ENCODE data around the gene SVIL.
"Not testable (repeated sequence)": the region's sequence is repeated elsewhere in the genome, so short reads cannot be mapped to it uniquely, and the experiment has no call there.

The SVIL gene

DNA sequence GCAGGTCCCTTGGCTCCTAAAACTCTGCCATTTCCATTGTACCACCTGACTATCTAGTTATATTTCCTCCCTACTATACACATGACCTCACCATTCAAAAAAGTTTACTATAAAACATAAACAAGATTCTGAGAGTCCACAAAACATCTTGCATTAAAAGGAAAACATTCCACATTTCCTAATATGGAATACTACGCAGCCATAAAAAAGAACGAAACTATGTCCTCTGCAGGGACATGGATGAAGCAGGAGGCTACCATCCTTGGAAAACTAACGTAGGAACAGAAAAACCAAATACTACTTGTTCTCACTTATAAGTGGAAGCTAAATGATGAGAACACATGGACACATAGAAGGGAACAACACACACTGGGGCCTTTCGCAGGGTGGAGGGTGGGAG lies 48.3 kb downstream of the SVIL start:
- Histone ChIP-seq H4K20me1 (ENCODE audit: insufficient read depth) (no peaks in the 10 kb centered on the region), H3K36me3 (ENCODE audit: insufficient read depth) (no peaks in the 10 kb centered on the region), H3K4me1 (ENCODE audit: low read depth, poor library complexity, severe bottlenecking) (peaks cover 12% of the 10 kb centered on the region), H3K4me3 (IDR thresholded peaks at IDR 0.05; ENCODE audit: insufficient read depth, low read depth, low read length) (no peak overlapping the region), H2AFZ (ENCODE audit: low read depth) (no peak overlapping the region), H3K27me3 (ENCODE audit: insufficient read depth, low read depth) (no peaks in the 10 kb centered on the region), H3K4me2 (no peak overlapping the region), H3K79me2 (ENCODE audit: insufficient read depth, low read depth) (no peaks in the 10 kb centered on the region), H3K27ac (no peak overlapping the region), H3K9ac (no peak overlapping the region)
- TF ChIP-seq, protein P1, sequence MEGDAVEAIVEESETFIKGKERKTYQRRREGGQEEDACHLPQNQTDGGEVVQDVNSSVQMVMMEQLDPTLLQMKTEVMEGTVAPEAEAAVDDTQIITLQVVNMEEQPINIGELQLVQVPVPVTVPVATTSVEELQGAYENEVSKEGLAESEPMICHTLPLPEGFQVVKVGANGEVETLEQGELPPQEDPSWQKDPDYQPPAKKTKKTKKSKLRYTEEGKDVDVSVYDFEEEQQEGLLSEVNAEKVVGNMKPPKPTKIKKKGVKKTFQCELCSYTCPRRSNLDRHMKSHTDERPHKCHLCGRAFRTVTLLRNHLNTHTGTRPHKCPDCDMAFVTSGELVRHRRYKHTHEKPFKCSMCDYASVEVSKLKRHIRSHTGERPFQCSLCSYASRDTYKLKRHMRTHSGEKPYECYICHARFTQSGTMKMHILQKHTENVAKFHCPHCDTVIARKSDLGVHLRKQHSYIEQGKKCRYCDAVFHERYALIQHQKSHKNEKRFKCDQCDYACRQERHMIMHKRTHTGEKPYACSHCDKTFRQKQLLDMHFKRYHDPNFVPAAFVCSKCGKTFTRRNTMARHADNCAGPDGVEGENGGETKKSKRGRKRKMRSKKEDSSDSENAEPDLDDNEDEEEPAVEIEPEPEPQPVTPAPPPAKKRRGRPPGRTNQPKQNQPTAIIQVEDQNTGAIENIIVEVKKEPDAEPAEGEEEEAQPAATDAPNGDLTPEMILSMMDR (conservative IDR thresholded peaks at IDR 0.05; ENCODE audit: low read depth, low read length): no peak

DNA sequence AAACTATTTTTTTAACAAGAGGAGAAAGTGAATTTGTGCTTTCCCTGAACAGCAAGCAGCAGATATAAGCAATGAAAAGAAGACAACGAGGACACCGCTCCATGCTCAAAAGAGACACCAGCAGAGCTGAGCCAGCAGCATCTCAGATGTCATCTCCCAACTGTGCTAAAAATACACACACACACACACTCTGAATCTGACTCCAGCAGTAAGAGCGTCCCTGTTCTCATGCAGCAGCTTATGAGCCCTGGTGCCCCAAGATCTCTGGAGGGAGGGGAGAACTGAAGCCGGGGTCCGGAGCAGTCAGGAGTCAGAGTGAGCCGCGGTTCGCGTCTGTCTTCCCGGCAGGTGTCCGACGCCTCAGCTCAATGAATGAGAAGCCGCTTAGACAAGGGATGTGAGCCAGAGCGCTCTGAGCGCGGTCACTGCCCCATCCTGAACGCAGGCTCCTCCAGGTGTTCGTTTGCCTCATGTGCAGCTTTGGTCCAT lies 49.2 kb downstream of the SVIL start:
- H4K20me1 ChIP-seq (ENCODE audit: insufficient read depth): no peaks in the 10 kb centered on the region
- H2AFZ ChIP-seq (ENCODE audit: low read depth): no peak overlapping the region
- H3K27ac ChIP-seq: no peak overlapping the region
- no peak overlapping the region for H3K4me2 ChIP-seq
- H3K79me2 ChIP-seq (ENCODE audit: insufficient read depth, low read depth): no peaks in the 10 kb centered on the region
- no peak overlapping the region for H3K9ac ChIP-seq
- peaks cover 4% of the 10 kb centered on the region for H3K4me1 ChIP-seq (ENCODE audit: low read depth, poor library complexity, severe bottlenecking)
- no peaks in the 10 kb centered on the region for H3K36me3 ChIP-seq (ENCODE audit: insufficient read depth)
- no peaks in the 10 kb centered on the region for H3K27me3 ChIP-seq (ENCODE audit: insufficient read depth, low read depth)
- no peak overlapping the region for H3K4me3 ChIP-seq (IDR thresholded peaks at IDR 0.05; ENCODE audit: insufficient read depth, low read depth, low read length)
- TF ChIP-seq, protein P1 (conservative IDR thresholded peaks at IDR 0.05; ENCODE audit: low read depth, low read length): no peak

DNA sequence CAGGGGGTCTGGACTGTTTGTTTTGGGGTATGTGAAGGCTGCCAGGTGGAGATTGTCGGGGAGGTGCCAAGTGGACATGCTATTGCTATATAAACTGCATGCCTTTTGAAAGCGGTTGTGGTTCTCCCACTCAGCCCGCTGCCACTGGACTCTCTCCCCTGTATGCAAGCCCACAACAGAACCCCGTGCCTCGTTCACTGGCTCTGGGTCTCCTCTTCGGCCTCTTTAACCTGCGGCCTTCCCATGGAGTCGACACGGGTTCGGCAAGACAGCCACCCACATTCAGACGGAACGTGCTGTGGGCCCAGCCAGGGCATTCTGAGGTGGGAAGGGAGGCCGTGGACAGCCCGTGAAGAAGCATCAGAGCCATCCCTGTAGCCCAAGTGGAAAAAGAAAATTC lies 50.3 kb downstream of the SVIL start:
- no peaks in the 10 kb centered on the region for H3K79me2 ChIP-seq (ENCODE audit: insufficient read depth, low read depth)

DNA sequence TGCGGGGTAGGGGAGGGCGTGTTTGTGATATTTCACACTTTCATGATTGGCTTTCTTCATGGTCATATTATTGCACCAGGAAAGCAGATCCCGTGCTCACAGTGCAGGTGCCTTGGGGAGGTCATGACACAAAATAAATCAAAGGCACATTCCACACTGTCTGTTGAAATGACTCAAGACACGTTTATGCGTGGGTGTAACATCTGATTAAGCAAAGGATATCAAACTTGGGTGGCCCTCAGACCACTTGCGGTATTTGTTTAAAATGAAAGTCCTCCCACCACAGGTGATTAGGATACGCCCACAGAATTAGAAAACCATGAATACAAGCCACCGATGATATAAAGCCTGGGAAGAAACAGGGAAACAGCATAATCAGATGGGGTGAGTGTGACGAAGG lies 51.1 kb downstream of the SVIL start:
- H3K4me2 ChIP-seq: no peak overlapping the region
- no peaks in the 10 kb centered on the region for H3K4me1 ChIP-seq (ENCODE audit: low read depth, poor library complexity, severe bottlenecking)
- H4K20me1 ChIP-seq (ENCODE audit: insufficient read depth): no peaks in the 10 kb centered on the region
- H3K9ac ChIP-seq: no peak overlapping the region
- no peaks in the 10 kb centered on the region for H3K36me3 ChIP-seq (ENCODE audit: insufficient read depth)
- H3K79me2 ChIP-seq (ENCODE audit: insufficient read depth, low read depth): no peaks in the 10 kb centered on the region
- TF ChIP-seq, protein P1 (conservative IDR thresholded peaks at IDR 0.05; ENCODE audit: low read depth, low read length): no peak
- H3K4me3 ChIP-seq (IDR thresholded peaks at IDR 0.05; ENCODE audit: insufficient read depth, low read depth, low read length): no peak overlapping the region
- H2AFZ ChIP-seq (ENCODE audit: low read depth): no peak overlapping the region
- no peaks in the 10 kb centered on the region for H3K27me3 ChIP-seq (ENCODE audit: insufficient read depth, low read depth)
- no peak overlapping the region for H3K27ac ChIP-seq

More for the DNA sequence above, 50.3 kb downstream of the SVIL start:
- H3K36me3 ChIP-seq (ENCODE audit: insufficient read depth): no peaks in the 10 kb centered on the region
- no peaks in the 10 kb centered on the region for H3K4me1 ChIP-seq (ENCODE audit: low read depth, poor library complexity, severe bottlenecking)
- no peak overlapping the region for H3K4me3 ChIP-seq (IDR thresholded peaks at IDR 0.05; ENCODE audit: insufficient read depth, low read depth, low read length)
- H3K27ac ChIP-seq: no peak overlapping the region
- TF ChIP-seq, protein P1 (conservative IDR thresholded peaks at IDR 0.05; ENCODE audit: low read depth, low read length): no peak
- H3K4me2 ChIP-seq: no peak overlapping the region
- H4K20me1 ChIP-seq (ENCODE audit: insufficient read depth): no peaks in the 10 kb centered on the region
- no peaks in the 10 kb centered on the region for H3K27me3 ChIP-seq (ENCODE audit: insufficient read depth, low read depth)
- H3K9ac ChIP-seq: no peak overlapping the region
- H2AFZ ChIP-seq (ENCODE audit: low read depth): no peak overlapping the region

DNA sequence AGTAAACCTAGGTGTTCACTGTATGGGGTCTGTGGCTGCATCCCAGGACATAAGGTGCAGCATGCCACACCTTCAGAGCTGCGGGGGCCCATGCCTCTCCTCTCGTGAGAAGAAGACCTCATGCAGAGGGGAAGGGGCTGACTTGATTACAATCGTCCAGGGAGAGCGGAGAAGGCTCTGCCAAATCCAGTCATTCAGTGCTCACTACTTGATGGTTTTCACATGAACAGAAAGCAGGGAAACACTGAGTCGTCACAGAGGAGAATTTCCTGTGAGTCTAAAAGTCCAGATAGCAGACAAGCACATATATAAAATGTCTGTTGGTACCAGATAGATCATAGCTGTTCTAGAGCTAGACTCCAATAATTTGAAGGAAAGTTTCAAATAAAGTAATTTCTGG lies 52.0 kb downstream of the SVIL start:
- H2AFZ ChIP-seq (ENCODE audit: low read depth); H3K36me3 ChIP-seq (ENCODE audit: insufficient read depth); H3K4me1 ChIP-seq (ENCODE audit: low read depth, poor library complexity, severe bottlenecking); H3K27me3 ChIP-seq (ENCODE audit: insufficient read depth, low read depth); H4K20me1 ChIP-seq (ENCODE audit: insufficient read depth); H3K4me3 ChIP-seq (IDR thresholded peaks at IDR 0.05; ENCODE audit: insufficient read depth, low read depth, low read length); H3K79me2 ChIP-seq (ENCODE audit: insufficient read depth, low read depth); H3K4me2 ChIP-seq; H3K9ac ChIP-seq; H3K27ac ChIP-seq: not testable (repeated sequence)
